Activated naive CD8-positive, alpha-beta T cell (primary cell): Measurements from ENCODE around the gene NR4A3.

Experiments used
- H3K27ac Mint-ChIP-seq: one replicate; pipeline ENCODE4 v1.8.0; 2021; ENCODE audit warnings: mixed read lengths
- H3K27me3 Mint-ChIP-seq: one replicate; pipeline ENCODE4 v1.8.0; 2021; ENCODE audit warnings: mixed read lengths
- H3K36me3 Mint-ChIP-seq: one replicate; pipeline ENCODE4 v1.8.0; 2021; ENCODE audit warnings: mixed read lengths
- H3K4me1 Mint-ChIP-seq: one replicate; pipeline ENCODE4 v1.8.0; 2021; ENCODE audit warnings: low read depth, mixed read lengths
- H3K4me3 Mint-ChIP-seq: one replicate; pipeline ENCODE4 v1.8.0; 2021; ENCODE audit warnings: mild to moderate bottlenecking, mixed read lengths
- H3K9me3 Mint-ChIP-seq: one replicate; pipeline ENCODE4 v1.8.0; 2021; ENCODE audit warnings: low read depth, mixed read lengths

Gene NR4A3

DNA sequence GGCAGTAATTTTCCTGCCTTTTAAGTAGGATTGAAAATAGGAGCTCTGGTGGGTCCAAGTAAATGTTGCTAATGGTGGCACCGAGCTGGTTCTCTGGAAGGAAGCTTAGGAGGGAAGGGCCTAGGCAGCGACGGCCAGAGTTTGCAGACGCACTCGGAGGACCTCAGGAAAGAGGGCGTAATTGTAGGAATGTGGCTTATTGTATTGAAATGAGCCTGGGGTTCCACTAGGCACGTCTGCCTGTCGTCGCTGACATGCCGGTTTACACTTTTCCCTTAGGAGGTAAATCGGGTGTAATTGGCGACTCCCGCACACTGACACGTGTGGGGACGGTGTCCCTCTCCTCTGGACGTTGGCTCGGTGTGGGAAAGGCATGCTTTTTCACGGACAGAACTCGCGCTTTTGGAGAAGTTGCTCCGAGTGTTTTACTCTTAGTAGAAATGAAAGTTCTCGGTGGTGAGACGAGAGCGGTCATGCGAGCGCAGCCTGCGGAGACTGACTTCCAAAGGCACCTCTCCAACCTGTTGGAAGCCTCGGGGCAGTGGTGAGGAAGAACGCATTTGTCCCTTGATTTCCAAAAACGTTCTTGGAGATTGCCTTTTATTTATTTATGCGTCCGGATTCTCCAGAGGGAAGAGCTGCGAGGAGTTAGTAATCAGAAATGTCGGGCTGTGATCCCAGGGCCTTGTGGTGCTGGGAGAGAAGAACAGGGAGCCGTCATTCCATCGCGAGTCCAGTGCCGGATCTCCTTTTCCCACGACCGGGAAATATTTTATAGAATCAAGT, 1.3 kb downstream of the NR4A3 start:
- Mint-ChIP-seq H3K27me3 (no peaks in the 10 kb centered on the region), H3K27ac (peak overlapping the region; percentile 79), H3K9me3 (no peaks in the 10 kb centered on the region), H3K4me3 (peak overlapping the region; percentile 98), H3K4me1 (peaks cover 67% of the 10 kb centered on the region), H3K36me3 (peaks cover 14% of the 10 kb centered on the region)

DNA sequence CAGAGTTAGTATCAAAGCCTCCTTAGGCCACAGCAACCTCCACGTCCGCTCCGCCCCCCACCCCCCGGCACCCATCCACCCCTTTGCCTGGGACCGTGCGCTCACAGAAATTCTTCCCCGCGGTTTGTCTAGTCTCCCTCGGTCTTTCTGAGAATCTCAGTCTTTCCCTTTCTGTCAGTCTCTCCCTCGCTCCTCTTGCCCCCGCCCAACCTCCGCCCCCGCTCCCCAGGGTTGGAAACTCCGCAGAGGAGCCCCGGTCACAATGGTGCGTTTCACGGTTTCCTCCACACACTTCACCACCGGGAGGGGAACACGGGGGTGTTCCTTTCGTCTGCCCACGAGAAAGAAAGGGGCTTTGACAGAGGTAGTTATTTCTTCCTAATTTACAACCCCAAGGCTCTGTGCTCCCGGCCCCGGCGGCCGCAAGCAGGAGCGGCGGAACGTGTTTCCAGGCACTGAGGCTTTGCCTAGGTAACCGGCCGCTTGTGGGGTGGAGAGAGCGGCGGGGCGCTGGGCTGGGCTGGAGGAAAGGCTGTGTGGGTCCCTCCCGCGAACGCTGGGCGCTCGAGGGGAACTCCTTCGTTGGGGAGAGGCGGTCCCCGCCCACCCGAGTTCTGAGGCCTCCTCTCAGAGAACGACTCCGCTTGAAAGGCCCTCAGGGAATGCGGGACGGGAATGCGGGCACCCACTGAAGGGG, 2.1 kb downstream of the NR4A3 start:
- peaks cover 60% of the 10 kb centered on the region for H3K4me1 Mint-ChIP-seq
- no peaks in the 10 kb centered on the region for H3K9me3 Mint-ChIP-seq
- H3K4me3 Mint-ChIP-seq: peak overlapping the region; percentile 98
- peak overlapping the region; percentile 61 for H3K27ac Mint-ChIP-seq
- peaks cover 14% of the 10 kb centered on the region for H3K36me3 Mint-ChIP-seq
- H3K27me3 Mint-ChIP-seq: no peaks in the 10 kb centered on the region

DNA sequence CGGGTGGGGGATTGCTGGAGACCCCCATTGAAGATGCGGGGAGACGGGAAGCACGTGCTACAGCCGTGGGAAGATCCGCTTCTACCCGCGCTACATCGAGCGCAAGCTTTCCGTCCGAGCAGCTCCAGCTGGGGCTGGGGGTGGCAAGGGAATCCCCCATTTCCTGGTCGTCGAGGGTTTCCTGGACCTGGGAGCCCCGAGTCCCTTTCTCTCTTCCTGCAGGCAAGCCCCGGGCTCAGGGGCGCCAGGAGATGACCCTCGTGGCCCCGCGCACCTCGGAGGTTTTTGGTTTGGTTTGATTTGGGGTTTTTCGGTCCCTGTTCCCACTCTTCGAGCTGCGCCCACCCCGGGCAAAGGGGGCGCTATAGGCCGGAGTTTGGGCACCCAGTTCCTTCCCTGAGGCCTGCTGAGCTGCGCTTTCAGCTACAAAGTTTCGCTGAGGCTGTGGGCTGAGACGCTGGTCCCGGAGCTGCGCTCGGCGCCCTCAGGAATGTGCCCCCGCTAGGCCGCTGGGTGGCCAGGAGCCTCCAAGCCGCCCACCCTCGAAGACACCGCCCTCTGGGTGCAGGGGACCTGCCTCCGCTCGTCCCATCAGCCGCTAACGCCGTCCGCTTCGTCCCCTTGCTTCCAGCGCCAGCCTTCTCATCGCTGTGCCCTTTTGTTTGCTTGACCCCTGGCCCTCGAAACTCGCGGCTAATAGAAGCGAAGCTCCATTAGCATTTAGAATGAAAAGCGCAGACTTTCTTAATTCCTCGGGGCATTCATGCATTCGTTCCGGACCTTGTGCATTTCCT, 2.9 kb downstream of the NR4A3 start:
- H3K4me1 Mint-ChIP-seq: peaks cover 63% of the 10 kb centered on the region
- H3K27me3 Mint-ChIP-seq: peaks cover 3% of the 10 kb centered on the region
- H3K9me3 Mint-ChIP-seq: no peaks in the 10 kb centered on the region
- H3K27ac Mint-ChIP-seq: no peak overlapping the region
- peaks cover 21% of the 10 kb centered on the region for H3K36me3 Mint-ChIP-seq
- peak overlapping the region; percentile 98 for H3K4me3 Mint-ChIP-seq

DNA sequence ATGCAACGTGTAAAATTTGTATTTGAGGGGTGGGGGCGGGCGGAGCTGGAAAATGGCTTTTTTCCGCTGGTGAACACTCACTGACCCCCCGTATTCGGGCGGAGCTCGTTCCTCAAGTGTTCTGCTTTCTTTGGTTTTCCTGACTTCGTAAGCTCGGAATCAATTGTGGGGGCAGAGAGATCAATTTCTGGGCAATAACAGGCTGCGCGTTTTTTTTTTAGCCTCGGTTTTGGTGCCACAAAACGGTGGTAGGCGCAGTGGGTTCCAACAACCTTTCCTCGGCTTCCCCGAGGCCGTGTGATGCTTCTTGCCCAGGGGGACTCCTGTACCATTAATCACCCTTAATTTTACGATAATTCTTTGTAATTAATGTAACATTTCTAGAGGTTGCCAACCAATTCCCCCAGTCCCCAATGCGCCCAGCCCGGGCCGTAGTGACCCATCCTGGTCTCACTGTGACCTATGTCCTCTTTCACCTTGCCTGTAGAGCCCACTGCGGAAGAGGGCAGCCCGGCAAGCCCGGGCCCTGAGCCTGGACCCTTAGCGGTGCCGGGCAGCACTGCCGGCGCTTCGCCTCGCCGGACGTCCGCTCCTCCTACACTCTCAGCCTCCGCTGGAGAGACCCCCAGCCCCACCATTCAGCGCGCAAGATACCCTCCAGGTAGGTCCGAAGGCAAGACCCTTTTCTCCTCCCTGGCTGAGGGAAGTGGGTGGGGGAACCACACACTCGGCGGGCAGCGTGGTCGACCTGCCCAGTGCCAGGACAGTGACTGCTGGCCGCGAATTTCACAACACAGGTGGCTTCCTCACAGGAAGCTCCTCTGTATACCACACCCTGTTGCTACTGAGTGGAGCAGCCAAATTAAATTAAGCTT, 3.7 kb downstream of the NR4A3 start:
- Mint-ChIP-seq H3K4me1 (peaks cover 64% of the 10 kb centered on the region), H3K27ac (peak overlapping the region; percentile 22)

DNA sequence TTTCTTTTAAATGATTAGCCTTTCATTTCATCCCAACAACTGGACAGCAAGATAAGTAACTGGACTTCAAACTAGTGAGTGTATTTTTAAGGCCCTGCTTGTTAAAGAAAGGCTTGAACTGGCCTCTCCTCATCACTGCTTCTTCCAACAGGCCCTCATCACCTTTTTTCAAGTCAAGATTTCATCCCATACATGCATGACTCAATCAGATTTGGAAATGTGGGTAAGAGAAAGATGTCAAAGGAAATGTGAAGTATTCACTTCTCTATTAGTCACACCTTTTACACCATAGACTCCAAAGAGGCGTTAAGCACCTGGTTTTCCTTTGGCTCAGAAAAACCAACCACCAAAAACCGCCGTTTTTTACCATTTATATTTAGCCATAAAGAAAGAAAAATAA, 4.9 kb downstream of the NR4A3 start:
- Mint-ChIP-seq H3K27ac (peak overlapping the region; percentile 36), H3K9me3 (no peaks in the 10 kb centered on the region), H3K27me3 (peaks cover 8% of the 10 kb centered on the region), H3K4me1 (peaks cover 59% of the 10 kb centered on the region), H3K4me3 (peak overlapping the region; percentile 98), H3K36me3 (peaks cover 30% of the 10 kb centered on the region)

More for the DNA sequence above, 3.7 kb downstream of the NR4A3 start:
- Mint-ChIP-seq H3K27me3 (peaks cover 8% of the 10 kb centered on the region), H3K9me3 (no peaks in the 10 kb centered on the region), H3K36me3 (peaks cover 28% of the 10 kb centered on the region), H3K4me3 (peak overlapping the region; percentile 98)

DNA sequence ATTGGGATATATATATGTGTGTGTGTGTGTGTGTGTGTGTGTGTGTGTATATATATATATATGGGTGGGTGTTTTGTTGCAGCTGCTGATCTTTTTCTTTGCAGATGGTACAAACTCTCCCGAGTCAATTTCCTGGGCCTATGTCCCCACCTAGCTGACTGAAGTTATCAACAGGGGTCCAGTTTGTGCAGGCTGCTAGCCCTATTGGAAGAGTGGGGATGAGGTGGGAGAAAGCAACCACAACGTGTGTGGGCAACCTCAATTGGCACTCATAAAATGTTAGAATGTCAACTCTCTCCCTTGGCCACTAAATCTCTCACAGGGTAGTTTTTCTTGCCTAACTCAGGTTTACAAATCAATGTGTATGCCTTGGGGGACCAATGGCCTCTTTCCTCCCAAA, 5.6 kb downstream of the NR4A3 start:
- Mint-ChIP-seq H3K36me3 (peaks cover 30% of the 10 kb centered on the region), H3K4me3 (peak overlapping the region; percentile 98), H3K9me3 (no peaks in the 10 kb centered on the region), H3K4me1 (peaks cover 57% of the 10 kb centered on the region), H3K27me3 (peaks cover 8% of the 10 kb centered on the region), H3K27ac (no peak overlapping the region)

DNA sequence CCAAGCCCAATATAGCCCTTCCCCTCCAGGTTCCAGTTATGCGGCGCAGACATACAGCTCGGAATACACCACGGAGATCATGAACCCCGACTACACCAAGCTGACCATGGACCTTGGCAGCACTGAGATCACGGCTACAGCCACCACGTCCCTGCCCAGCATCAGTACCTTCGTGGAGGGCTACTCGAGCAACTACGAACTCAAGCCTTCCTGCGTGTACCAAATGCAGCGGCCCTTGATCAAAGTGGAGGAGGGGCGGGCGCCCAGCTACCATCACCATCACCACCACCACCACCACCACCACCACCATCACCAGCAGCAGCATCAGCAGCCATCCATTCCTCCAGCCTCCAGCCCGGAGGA, 6.3 kb downstream of the NR4A3 start:
- Mint-ChIP-seq H3K9me3 (no peaks in the 10 kb centered on the region), H3K27me3 (peaks cover 8% of the 10 kb centered on the region), H3K27ac (no peak overlapping the region), H3K4me1 (peaks cover 52% of the 10 kb centered on the region), H3K4me3 (no peak overlapping the region), H3K36me3 (peaks cover 31% of the 10 kb centered on the region)

DNA sequence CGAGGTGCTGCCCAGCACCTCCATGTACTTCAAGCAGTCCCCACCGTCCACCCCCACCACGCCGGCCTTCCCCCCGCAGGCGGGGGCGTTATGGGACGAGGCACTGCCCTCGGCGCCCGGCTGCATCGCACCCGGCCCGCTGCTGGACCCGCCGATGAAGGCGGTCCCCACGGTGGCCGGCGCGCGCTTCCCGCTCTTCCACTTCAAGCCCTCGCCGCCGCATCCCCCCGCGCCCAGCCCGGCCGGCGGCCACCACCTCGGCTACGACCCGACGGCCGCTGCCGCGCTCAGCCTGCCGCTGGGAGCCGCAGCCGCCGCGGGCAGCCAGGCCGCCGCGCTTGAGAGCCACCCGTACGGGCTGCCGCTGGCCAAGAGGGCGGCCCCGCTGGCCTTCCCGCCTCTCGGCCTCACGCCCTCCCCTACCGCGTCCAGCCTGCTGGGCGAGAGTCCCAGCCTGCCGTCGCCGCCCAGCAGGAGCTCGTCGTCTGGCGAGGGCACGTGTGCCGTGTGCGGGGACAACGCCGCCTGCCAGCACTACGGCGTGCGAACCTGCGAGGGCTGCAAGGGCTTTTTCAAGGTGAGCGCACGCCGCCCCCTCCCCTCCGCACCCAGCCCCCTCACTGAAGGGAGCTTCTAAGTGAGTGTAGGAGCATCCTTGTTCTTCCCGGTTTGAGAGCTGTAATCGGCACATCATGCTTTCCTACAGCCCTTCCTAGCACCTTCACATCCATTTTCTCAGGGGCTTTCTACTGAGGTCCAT, 6.9 kb downstream of the NR4A3 start:
- H3K27me3 Mint-ChIP-seq: peaks cover 8% of the 10 kb centered on the region
- peak overlapping the region; percentile 69 for H3K4me3 Mint-ChIP-seq
- peaks cover 48% of the 10 kb centered on the region for H3K4me1 Mint-ChIP-seq
- no peaks in the 10 kb centered on the region for H3K9me3 Mint-ChIP-seq
- no peak overlapping the region for H3K27ac Mint-ChIP-seq
- H3K36me3 Mint-ChIP-seq: peaks cover 37% of the 10 kb centered on the region

DNA sequence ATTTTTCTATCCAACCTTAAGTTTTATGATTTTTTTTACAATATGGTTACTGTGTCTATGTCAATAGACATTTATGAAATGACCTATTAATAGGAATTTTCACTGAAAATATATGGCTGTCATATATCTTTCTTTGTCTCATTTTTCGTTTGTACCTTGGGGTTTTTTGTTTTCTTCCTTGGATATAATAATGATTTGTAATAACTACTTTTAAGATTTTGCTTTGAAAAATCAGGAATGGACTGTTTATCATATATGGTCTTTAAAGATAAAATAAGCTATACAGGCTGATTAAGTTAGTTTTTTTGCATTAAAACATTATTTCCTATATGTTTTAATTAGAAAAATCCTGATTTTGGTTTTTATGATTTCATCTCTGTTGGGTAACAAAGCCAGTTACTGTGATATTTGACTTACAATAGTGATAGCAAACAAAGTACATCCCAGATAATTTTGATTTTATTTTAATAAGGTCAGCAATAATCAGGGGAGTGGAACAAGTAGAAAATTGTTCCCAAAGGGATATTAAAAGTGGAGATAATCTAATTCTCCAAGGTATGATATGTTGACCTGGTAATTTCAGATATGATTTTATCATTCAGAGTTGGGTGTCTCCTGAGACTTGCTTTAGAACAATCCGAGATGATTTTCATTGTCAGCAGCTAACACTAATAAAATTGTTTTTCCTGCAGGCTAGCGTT, 10.3 kb downstream of the NR4A3 start:
- Mint-ChIP-seq H3K4me3 (no peak overlapping the region), H3K36me3 (peaks cover 51% of the 10 kb centered on the region)

DNA sequence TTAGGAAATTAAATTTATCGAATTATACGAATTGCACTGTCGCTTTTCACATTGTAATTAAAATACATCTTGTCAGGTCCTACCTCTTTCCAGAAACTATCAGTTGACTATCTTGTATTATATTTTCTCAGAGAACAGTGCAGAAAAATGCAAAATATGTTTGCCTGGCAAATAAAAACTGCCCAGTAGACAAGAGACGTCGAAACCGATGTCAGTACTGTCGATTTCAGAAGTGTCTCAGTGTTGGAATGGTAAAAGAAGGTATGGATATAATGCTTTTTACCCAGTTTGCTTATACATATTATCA, 10.8 kb downstream of the NR4A3 start:
- Mint-ChIP-seq H3K4me3 (no peak overlapping the region), H3K4me1 (peaks cover 16% of the 10 kb centered on the region), H3K9me3 (no peaks in the 10 kb centered on the region), H3K36me3 (peaks cover 50% of the 10 kb centered on the region), H3K27ac (no peak overlapping the region), H3K27me3 (peaks cover 8% of the 10 kb centered on the region)

More for the DNA sequence above, 10.3 kb downstream of the NR4A3 start:
- Mint-ChIP-seq H3K27ac (no peak overlapping the region), H3K9me3 (no peaks in the 10 kb centered on the region), H3K4me1 (peaks cover 21% of the 10 kb centered on the region), H3K27me3 (peaks cover 8% of the 10 kb centered on the region)

DNA sequence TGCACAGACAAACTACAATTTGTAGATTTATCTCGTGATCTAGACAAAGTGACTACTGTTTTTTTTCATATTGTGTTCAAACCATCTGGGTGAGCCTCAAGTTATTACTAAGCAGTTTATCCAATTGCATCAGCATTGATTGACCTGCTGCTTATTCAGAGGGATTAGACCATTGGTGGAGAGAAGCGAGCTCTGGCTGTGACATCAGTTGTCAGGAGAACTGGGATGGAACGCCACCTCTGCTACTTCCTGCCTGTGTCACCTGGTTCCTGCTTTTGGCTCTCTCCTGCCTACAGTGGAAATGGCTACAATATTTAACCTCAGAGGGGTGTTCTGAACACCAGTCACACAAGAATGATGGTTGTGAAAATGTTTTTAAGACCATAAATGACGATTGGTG, 12.1 kb downstream of the NR4A3 start:
- H3K36me3 Mint-ChIP-seq: peaks cover 54% of the 10 kb centered on the region
- H3K27me3 Mint-ChIP-seq: peaks cover 8% of the 10 kb centered on the region
- H3K27ac Mint-ChIP-seq: no peak overlapping the region
- no peaks in the 10 kb centered on the region for H3K9me3 Mint-ChIP-seq
- peaks cover 11% of the 10 kb centered on the region for H3K4me1 Mint-ChIP-seq
- no peak overlapping the region for H3K4me3 Mint-ChIP-seq

DNA sequence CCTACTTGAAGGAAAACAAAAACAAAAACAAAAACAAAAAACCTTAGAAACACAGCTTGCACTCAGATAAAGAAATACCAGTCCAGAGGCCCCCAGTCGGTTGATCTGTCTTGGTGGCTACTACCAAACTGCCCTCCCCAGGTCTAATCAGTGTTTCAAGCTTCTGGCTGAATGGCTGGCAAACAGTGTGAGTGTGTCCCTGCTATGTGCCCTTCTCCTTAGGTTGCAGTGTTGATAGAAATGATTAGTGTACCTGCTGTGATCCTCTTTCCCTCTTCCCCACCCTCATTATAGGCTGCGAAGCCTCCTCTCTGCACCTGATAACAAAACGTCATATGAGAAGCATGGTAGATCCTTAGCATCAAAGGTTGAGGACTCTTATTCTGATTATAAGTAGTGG, 12.8 kb downstream of the NR4A3 start:
- Mint-ChIP-seq H3K4me1 (peaks cover 5% of the 10 kb centered on the region), H3K36me3 (peaks cover 51% of the 10 kb centered on the region), H3K27ac (no peak overlapping the region), H3K9me3 (no peaks in the 10 kb centered on the region), H3K27me3 (peaks cover 5% of the 10 kb centered on the region), H3K4me3 (no peak overlapping the region)

DNA sequence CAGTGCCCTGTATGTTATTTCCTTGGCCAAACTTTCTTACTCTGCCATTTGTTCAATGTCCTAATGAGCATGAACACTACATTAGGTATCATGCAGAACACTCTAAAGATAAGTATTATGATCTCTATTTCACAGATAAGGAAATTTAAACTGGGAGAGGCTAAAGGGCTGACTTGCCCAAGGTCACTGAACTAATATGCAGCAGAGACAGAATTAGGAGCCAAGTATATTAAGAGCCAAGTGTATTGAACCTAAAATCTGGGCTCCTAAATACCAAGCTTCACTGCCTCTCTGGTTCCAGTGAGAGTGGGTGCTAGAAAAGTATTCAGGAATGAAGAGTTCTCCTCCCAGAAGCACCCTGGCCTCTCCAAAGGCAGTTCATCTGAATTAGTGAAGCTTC, 13.5 kb downstream of the NR4A3 start:
- no peaks in the 10 kb centered on the region for H3K9me3 Mint-ChIP-seq
- no peaks in the 10 kb centered on the region for H3K4me1 Mint-ChIP-seq
- no peak overlapping the region for H3K4me3 Mint-ChIP-seq
- H3K27ac Mint-ChIP-seq: no peak overlapping the region
- peaks cover 2% of the 10 kb centered on the region for H3K27me3 Mint-ChIP-seq
- peaks cover 45% of the 10 kb centered on the region for H3K36me3 Mint-ChIP-seq
